Neural progenitor cell (in vitro differentiated cells): ENCODE measurements around the gene RIPOR2. TPM values are rescaled to one million over a fixed set of nuclear protein-coding genes. Genes with fewer than 3 reads are reported as not detected.

Experiments
- DNase-seq: peaks from one replicate; pipeline ENCODE4 v3.0.0-alpha.2; 2016; ENCODE audit warnings: low spot score
- H2AFZ ChIP-seq: fragments of 200-600 bp; sonication (generic); replicated peaks from 2 replicates; pipeline ENCODE4 v1.6.1; 2016; ENCODE audit warnings: antibody characterized with exemption
- H3F3A ChIP-seq: fragments of 200-600 bp; sonication (generic); 2 replicates; pipeline ENCODE4 v1.6.1; 2016; ENCODE audit warnings: antibody characterized with exemption, low read depth
- H3K27ac ChIP-seq: fragments of 200-600 bp; sonication (generic); 2 replicates; pipeline ENCODE4 v1.5.1; 2016; ENCODE audit warnings: mild to moderate bottlenecking
- H3K27me3 ChIP-seq: fragments of 200-600 bp; sonication (generic); 2 replicates; pipeline ENCODE4 v1.6.1; 2016; ENCODE audit warnings: mild to moderate bottlenecking, moderate library complexity
- H3K36me3 ChIP-seq: fragments of 200-600 bp; sonication (generic); 2 replicates; pipeline ENCODE4 v1.5.1; 2016
- H3K4me1 ChIP-seq: fragments of 200-600 bp; sonication (generic); 2 replicates; pipeline ENCODE4 v1.6.1; 2016; ENCODE audit warnings: mixed run types
- H3K4me2 ChIP-seq: fragments of 200-600 bp; sonication (generic); 2 replicates; pipeline ENCODE4 v1.6.1; 2016
- H3K4me3 ChIP-seq: fragments of 200-600 bp; sonication (generic); 2 replicates; pipeline ENCODE4 v1.5.1; 2016
- H3K79me2 ChIP-seq: fragments of 200-600 bp; sonication (generic); 2 replicates; pipeline ENCODE4 v1.6.1; 2016; ENCODE audit warnings: low read depth
- H3K9ac ChIP-seq: fragments of 200-600 bp; sonication (generic); 2 replicates; pipeline ENCODE4 v1.6.1; 2016
- H3K9me3 ChIP-seq: fragments of 200-600 bp; sonication (generic); 2 replicates; pipeline ENCODE4 v1.5.1; 2016; ENCODE audit warnings: low read depth
- H4K20me1 ChIP-seq: fragments of 200-600 bp; sonication (generic); 2 replicates; pipeline ENCODE4 v1.6.1; 2016; ENCODE audit warnings: low read depth
- H3K27ac Mint-ChIP-seq: 3 replicates; pipeline ENCODE4 v1.8.0; 2021; ENCODE audit warnings: mixed read lengths
- H3K27me3 Mint-ChIP-seq: 2 replicates; pipeline ENCODE4 v1.8.0; 2022; ENCODE audit warnings: low read depth, mild to moderate bottlenecking, inconsistent platforms, moderate library complexity, mixed read lengths; ENCODE audit not compliant: insufficient read depth
- H3K36me3 Mint-ChIP-seq: 3 replicates; pipeline ENCODE4 v1.8.0; 2021; ENCODE audit warnings: mixed read lengths
- H3K4me1 Mint-ChIP-seq: 3 replicates; pipeline ENCODE4 v1.8.0; 2021; ENCODE audit warnings: mixed read lengths
- H3K4me3 Mint-ChIP-seq: 3 replicates; pipeline ENCODE4 v1.8.0; 2021; ENCODE audit warnings: mild to moderate bottlenecking, moderate library complexity, mixed read lengths
- H3K9me3 Mint-ChIP-seq: 3 replicates; pipeline ENCODE4 v1.8.0; 2020; ENCODE audit warnings: mixed read lengths
- CTCF ChIP-seq: fragments of 200-600 bp; sonication (generic); IDR thresholded peaks from 2 replicates; pipeline ENCODE4 v1.5.1; 2017; ENCODE audit warnings: antibody characterized with exemption, mild to moderate bottlenecking
- EZH2 ChIP-seq: fragments of 200-600 bp; sonication (generic); IDR thresholded peaks from 2 replicates; pipeline ENCODE4 v1.6.1; 2017; ENCODE audit warnings: antibody characterized with exemption, mild to moderate bottlenecking, moderate library complexity
- EZH2phosphoT487 ChIP-seq: fragments of 200-600 bp; sonication (generic); IDR thresholded peaks from 2 replicates; pipeline ENCODE4 v1.6.1; 2017; ENCODE audit warnings: antibody characterized with exemption
- total RNA-seq: library from RNA; depleted of rRNA; stranded (reverse); fragments of >200 nt; gene quantifications from 2 replicates; pipeline ENCODE4 v1.2.3, GENCODE V29; 2015; ENCODE audit warnings: low replicate concordance

Gene RIPOR2
- total RNA-seq, 1 donor from 2014 or later: 0.26 TPM

DNA sequence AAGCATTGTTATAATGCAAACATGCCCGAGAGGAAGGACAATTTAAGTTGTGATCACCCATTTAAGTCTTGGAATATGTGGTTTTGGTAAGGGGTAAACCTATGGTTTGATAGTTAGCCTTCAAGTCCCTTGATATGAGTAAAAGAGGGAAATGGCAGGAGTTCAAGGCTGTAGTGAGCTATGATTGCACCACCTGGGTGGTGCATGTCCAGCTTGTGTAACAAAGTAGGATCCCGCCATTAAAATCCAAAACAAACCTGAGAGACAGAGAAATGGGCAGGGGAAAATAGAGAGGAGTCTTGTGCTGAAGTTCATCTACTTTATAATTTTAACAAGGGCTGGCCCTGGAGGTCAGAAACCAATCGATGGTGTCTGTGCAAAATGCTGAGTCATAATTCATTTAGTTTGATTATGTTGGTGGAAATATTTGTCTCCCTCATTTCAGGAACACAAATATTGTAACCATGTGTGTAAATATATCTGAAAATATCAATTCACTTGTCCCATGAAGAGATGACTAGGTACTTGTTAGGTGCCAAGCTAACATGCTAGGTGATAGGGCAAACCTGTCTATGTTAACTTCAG is 113.8 kb downstream of the RIPOR2 start:
- H3K79me2 ChIP-seq: no peaks in the 10 kb centered on the region
- H3F3A ChIP-seq: peaks cover 9% of the 10 kb centered on the region
- H3K4me3 ChIP-seq: no peak overlapping the region
- DNase-seq: no peak
- no peak for TF ChIP-seq EZH2phosphoT487
- TF ChIP-seq EZH2: no peak
- no peak for TF ChIP-seq CTCF
- no peaks in the 10 kb centered on the region for H3K9me3 Mint-ChIP-seq
- H4K20me1 ChIP-seq: no peaks in the 10 kb centered on the region
- H2AFZ ChIP-seq: no peak overlapping the region
- peaks cover 3% of the 10 kb centered on the region for H3K27me3 Mint-ChIP-seq
- no peak overlapping the region for H3K27ac Mint-ChIP-seq
- no peaks in the 10 kb centered on the region for H3K9me3 ChIP-seq
- H3K4me1 ChIP-seq: peaks cover 15% of the 10 kb centered on the region
- H3K36me3 Mint-ChIP-seq: no peaks in the 10 kb centered on the region
- no peaks in the 10 kb centered on the region for H3K27me3 ChIP-seq
- peaks cover 5% of the 10 kb centered on the region for H3K4me1 Mint-ChIP-seq
- no peak overlapping the region for H3K9ac ChIP-seq
- H3K4me2 ChIP-seq: no peak overlapping the region
- H3K27ac ChIP-seq: no peak overlapping the region
- no peaks in the 10 kb centered on the region for H3K36me3 ChIP-seq
- no peak overlapping the region for H3K4me3 Mint-ChIP-seq

DNA sequence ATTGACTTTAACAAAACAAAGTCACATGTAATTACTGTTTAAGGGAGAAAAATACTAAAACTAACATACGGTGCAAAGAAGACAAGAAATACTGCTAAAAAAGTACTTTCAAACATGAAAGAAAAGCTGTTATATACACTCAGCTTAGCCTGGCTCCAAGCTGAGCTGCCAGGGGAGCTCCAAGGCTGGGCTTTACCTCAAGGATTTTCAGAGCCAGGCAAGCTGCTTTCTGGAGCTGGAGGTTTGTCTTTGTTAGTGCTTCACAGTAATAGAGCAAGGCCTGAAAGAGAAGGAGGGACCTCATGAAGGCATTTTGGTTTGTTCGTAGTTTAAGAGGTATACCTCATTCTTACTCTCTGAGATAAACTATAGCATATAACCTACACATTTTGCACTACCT is 117.4 kb downstream of the RIPOR2 start:
- Histone ChIP-seq H2AFZ (no peak overlapping the region), H3K36me3 (no peaks in the 10 kb centered on the region), H3K4me2 (no peak overlapping the region), H3K9me3 (no peaks in the 10 kb centered on the region), H4K20me1 (no peaks in the 10 kb centered on the region), H3K27me3 (no peaks in the 10 kb centered on the region), H3K27ac (peak overlapping the region; percentile 1), H3K79me2 (no peaks in the 10 kb centered on the region), H3K4me3 (no peak overlapping the region), H3F3A (peaks cover 9% of the 10 kb centered on the region), H3K4me1 (peaks cover 15% of the 10 kb centered on the region), H3K9ac (no peak overlapping the region)
- Mint-ChIP-seq H3K27ac (no peak overlapping the region), H3K27me3 (peaks cover 3% of the 10 kb centered on the region), H3K4me3 (no peak overlapping the region), H3K36me3 (no peaks in the 10 kb centered on the region), H3K4me1 (peaks cover 5% of the 10 kb centered on the region), H3K9me3 (no peaks in the 10 kb centered on the region)
- no peak for TF ChIP-seq EZH2
- TF ChIP-seq EZH2phosphoT487: no peak
- TF ChIP-seq CTCF: no peak
- DNase-seq: peak; percentile 61

DNA sequence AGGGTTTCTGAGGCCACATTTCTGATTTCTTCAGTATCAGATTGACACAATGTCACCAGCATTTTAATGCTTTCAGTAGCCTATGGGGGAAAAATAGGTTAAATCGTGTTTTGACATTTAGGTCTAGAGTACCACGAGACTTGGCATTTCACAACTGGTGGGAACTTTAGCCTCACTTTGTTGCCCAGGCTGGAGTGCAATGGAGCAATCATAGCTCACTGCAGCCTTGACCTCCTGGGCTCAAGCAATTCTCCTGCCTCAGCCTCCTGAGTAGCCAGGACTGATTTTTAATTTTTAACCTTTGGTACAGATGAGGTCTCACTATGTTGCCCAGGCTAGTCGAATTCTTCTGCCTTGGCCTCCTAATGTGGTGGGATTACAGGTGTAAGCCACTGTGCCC is 126.0 kb downstream of the RIPOR2 start:
- DNase-seq: no peak
- Histone ChIP-seq H3K4me1 (no peaks in the 10 kb centered on the region), H3K27ac (no peak overlapping the region), H3K79me2 (no peaks in the 10 kb centered on the region), H3K27me3 (no peaks in the 10 kb centered on the region), H3K4me2 (no peak overlapping the region), H3K9me3 (no peaks in the 10 kb centered on the region), H3K36me3 (no peaks in the 10 kb centered on the region), H3F3A (no peaks in the 10 kb centered on the region), H2AFZ (no peak overlapping the region), H3K4me3 (no peak overlapping the region), H3K9ac (no peak overlapping the region), H4K20me1 (no peaks in the 10 kb centered on the region)
- Mint-ChIP-seq H3K36me3 (no peaks in the 10 kb centered on the region), H3K4me3 (no peak overlapping the region), H3K4me1 (no peaks in the 10 kb centered on the region), H3K27me3 (peaks cover 3% of the 10 kb centered on the region), H3K27ac (no peak overlapping the region), H3K9me3 (no peaks in the 10 kb centered on the region)
- TF ChIP-seq EZH2phosphoT487 (no peak), CTCF (no peak), EZH2 (no peak)
